MM.1S (cell line): ENCODE measurements around the gene ZNF138.

Experiments
- DNase-seq: peaks from one replicate; pipeline ENCODE4 v3.0.0-alpha.2; 2015
- H2AFZ ChIP-seq: fragments of 300-600 bp; sonication (generic); 2 replicates; pipeline ENCODE4 v1.6.0; 2016; ENCODE audit warnings: antibody characterized with exemption, low read length
- H3F3A ChIP-seq: fragments of 300-600 bp; sonication (generic); 2 replicates; pipeline ENCODE4 v1.6.1; 2016; ENCODE audit warnings: mild to moderate bottlenecking, antibody characterized with exemption, low read length, moderate library complexity, mixed read lengths; ENCODE audit not compliant: insufficient read depth
- H3K27ac ChIP-seq: fragments of 300-600 bp; sonication (generic); 2 replicates; pipeline ENCODE4 v1.5.1; 2016; ENCODE audit warnings: mild to moderate bottlenecking, low read length
- H3K27me3 ChIP-seq: fragments of 300-600 bp; sonication (generic); replicated peaks from 2 replicates; pipeline ENCODE4 v1.6.0; 2016; ENCODE audit warnings: low read length; ENCODE audit not compliant: insufficient read depth
- H3K36me3 ChIP-seq: fragments of 300-600 bp; sonication (generic); replicated peaks from 2 replicates; pipeline ENCODE4 v1.6.1; 2016; ENCODE audit warnings: mild to moderate bottlenecking, low read length, mixed read lengths; ENCODE audit not compliant: insufficient read depth
- H3K4me1 ChIP-seq: fragments of 300-600 bp; sonication (generic); 2 replicates; pipeline ENCODE4 v1.6.1; 2016; ENCODE audit warnings: low read length, mixed read lengths
- H3K4me2 ChIP-seq: fragments of 300-600 bp; sonication (generic); 2 replicates; pipeline ENCODE4 v1.6.0; 2016; ENCODE audit warnings: low read depth, low read length
- H3K4me3 ChIP-seq: fragments of 300-600 bp; sonication (generic); 2 replicates; pipeline ENCODE4 v1.5.1; 2016; ENCODE audit warnings: low read length, mixed read lengths
- H3K79me2 ChIP-seq: fragments of 300-600 bp; sonication (generic); 2 replicates; pipeline ENCODE4 v1.6.1; 2016; ENCODE audit warnings: mixed run types, low read length, mixed read lengths
- H3K9ac ChIP-seq: fragments of 300-600 bp; sonication (generic); 2 replicates; pipeline ENCODE4 v1.6.1; 2016; ENCODE audit warnings: low read length, mixed read lengths
- H3K9me2 ChIP-seq: fragments of 300-600 bp; sonication (generic); replicated peaks from 2 replicates; pipeline ENCODE4 v1.6.1; 2016; ENCODE audit warnings: mild to moderate bottlenecking, low read length, mixed read lengths; ENCODE audit not compliant: insufficient read depth
- H3K9me3 ChIP-seq: fragments of 300-600 bp; sonication (generic); replicated peaks from 2 replicates; pipeline ENCODE4 v1.6.1; 2016; ENCODE audit warnings: mild to moderate bottlenecking, low read length, mixed read lengths; ENCODE audit not compliant: insufficient read depth
- H4K20me1 ChIP-seq: fragments of 300-600 bp; sonication (generic); 2 replicates; pipeline ENCODE4 v1.6.1; 2016; ENCODE audit warnings: mild to moderate bottlenecking, low read length, moderate library complexity, mixed read lengths; ENCODE audit not compliant: insufficient read depth
- EZH2 ChIP-seq: fragments of 300-600 bp; sonication (generic); optimal IDR thresholded peaks from 2 replicates; pipeline ENCODE3; 2017; ENCODE audit warnings: low read depth, mild to moderate bottlenecking, antibody characterized with exemption, low read length, mixed read lengths
- EZH2phosphoT487 ChIP-seq: fragments of 300-600 bp; sonication (generic); IDR thresholded peaks from 2 replicates; pipeline ENCODE4 v1.6.1; 2018; ENCODE audit warnings: antibody characterized with exemption, low read length
- TF ChIP-seq, protein P1 (sequence below): fragments of 300-600 bp; sonication (generic); IDR thresholded peaks from 2 replicates; pipeline ENCODE4 v1.5.1; 2016; ENCODE audit warnings: antibody characterized with exemption, low read length, mixed read lengths

The ZNF138 gene

DNA sequence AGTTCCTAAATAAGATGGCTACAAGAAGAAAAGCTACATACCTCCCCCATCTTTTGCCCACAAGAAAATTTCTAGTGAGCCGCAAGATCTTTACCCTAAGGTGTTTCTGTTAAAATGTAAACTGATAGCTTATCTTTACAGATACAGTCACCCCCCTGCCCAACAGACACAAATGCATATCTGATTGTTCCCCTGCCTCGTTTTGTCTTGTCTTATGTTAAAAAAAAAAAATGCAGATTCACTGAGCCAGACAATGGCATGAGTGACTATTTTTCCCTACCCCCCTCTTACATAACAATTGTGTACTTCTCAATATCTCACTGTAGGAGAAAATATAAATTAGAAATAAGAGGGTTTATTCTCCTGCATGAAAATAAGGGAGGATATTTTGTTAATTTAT is 8.5 kb downstream of the ZNF138 start:
- no peaks in the 10 kb centered on the region for H3K4me1 ChIP-seq
- no peak overlapping the region for H2AFZ ChIP-seq
- H3K27me3 ChIP-seq: no peaks in the 10 kb centered on the region
- no peak overlapping the region for H3K4me3 ChIP-seq
- TF ChIP-seq, protein P1, sequence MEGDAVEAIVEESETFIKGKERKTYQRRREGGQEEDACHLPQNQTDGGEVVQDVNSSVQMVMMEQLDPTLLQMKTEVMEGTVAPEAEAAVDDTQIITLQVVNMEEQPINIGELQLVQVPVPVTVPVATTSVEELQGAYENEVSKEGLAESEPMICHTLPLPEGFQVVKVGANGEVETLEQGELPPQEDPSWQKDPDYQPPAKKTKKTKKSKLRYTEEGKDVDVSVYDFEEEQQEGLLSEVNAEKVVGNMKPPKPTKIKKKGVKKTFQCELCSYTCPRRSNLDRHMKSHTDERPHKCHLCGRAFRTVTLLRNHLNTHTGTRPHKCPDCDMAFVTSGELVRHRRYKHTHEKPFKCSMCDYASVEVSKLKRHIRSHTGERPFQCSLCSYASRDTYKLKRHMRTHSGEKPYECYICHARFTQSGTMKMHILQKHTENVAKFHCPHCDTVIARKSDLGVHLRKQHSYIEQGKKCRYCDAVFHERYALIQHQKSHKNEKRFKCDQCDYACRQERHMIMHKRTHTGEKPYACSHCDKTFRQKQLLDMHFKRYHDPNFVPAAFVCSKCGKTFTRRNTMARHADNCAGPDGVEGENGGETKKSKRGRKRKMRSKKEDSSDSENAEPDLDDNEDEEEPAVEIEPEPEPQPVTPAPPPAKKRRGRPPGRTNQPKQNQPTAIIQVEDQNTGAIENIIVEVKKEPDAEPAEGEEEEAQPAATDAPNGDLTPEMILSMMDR: no peak
- TF ChIP-seq EZH2phosphoT487: no peak
- no peak for TF ChIP-seq EZH2
- peaks cover 3% of the 10 kb centered on the region; the same call in 1 of the 2 replicates for H3K36me3 ChIP-seq
- no peak overlapping the region for H3K4me2 ChIP-seq
- H3K9me2 ChIP-seq: no peaks in the 10 kb centered on the region
- no peak overlapping the region for H3K27ac ChIP-seq
- peaks cover 30% of the 10 kb centered on the region for H3K79me2 ChIP-seq
- no peaks in the 10 kb centered on the region for H3K9me3 ChIP-seq
- H3K9ac ChIP-seq: no peak overlapping the region
- no peak for DNase-seq
- no peaks in the 10 kb centered on the region for H3F3A ChIP-seq
- H4K20me1 ChIP-seq: no peaks in the 10 kb centered on the region

DNA sequence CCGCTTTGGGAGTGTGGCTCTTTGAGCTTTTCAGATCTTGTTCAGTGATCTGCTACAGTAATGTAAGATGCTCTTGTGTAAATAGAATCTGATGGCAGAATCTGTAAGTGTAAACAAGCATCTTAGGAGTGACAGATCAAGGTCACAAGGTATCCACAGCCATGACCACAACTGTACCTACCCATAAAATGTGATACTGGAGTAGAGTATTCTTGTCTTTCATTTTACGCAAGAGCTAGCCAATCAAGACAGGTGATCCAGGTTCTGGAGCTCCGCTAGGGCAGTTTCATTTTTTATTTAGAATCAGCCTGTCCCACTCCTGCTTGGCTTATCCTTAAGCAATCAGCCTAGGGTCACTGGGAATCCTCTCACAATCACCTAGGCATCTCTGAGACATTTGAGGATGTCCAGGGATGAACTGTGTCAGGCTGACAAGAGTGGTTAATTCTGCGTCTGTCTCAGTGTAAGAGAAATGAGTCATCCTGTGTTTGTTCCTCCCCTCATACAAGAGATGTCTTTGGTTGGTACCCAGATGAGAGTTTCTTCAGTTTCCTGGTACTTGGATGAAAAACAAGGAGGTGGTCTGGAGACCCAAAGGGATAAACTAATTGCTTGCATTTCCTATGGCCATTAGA is 13.6 kb downstream of the ZNF138 start:
- H3K9ac ChIP-seq: no peak overlapping the region
- H3K4me2 ChIP-seq: no peak overlapping the region
- no peak overlapping the region for H3K4me3 ChIP-seq
- no peaks in the 10 kb centered on the region for H3K79me2 ChIP-seq
- H3K9me2 ChIP-seq: no peaks in the 10 kb centered on the region
- no peaks in the 10 kb centered on the region for H3F3A ChIP-seq
- no peak overlapping the region for H3K27ac ChIP-seq
- no peaks in the 10 kb centered on the region for H3K9me3 ChIP-seq
- no peaks in the 10 kb centered on the region for H3K4me1 ChIP-seq
- no peaks in the 10 kb centered on the region for H3K27me3 ChIP-seq
- no peak for TF ChIP-seq EZH2
- TF ChIP-seq, protein P1: no peak
- TF ChIP-seq EZH2phosphoT487: no peak
- no peaks in the 10 kb centered on the region; the same call in 1 of the 2 replicates for H4K20me1 ChIP-seq
- no peak for DNase-seq
- no peak overlapping the region for H2AFZ ChIP-seq
- no peaks in the 10 kb centered on the region; the same call in 1 of the 2 replicates for H3K36me3 ChIP-seq

DNA sequence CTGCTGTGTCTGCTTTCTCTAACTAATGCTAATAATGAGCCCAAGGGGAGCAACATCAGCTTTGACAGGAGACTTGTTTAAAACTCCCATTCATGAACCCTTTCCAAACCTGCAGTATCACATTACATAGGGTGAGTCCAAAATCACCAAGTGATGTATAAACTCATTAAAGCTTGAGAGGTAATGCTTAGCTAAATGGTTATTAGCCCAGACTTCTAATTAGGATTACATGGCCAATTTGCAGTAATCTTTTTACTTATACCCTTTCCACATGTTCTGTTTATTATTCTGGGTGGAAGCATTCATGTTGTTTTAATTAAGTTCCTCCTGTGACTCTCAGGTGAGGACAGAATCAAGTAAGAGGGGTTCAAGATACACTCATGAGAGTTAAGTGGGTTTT is 17.5 kb downstream of the ZNF138 start:
- no peaks in the 10 kb centered on the region for H3K9me3 ChIP-seq
- H3K9ac ChIP-seq: no peak overlapping the region
- H3K36me3 ChIP-seq: no peaks in the 10 kb centered on the region
- no peaks in the 10 kb centered on the region for H3F3A ChIP-seq
- no peak for DNase-seq
- H3K27me3 ChIP-seq: no peaks in the 10 kb centered on the region
- TF ChIP-seq, protein P1: no peak
- no peak for TF ChIP-seq EZH2
- no peak for TF ChIP-seq EZH2phosphoT487
- H3K79me2 ChIP-seq: no peaks in the 10 kb centered on the region
- H3K4me1 ChIP-seq: no peaks in the 10 kb centered on the region
- no peak overlapping the region for H3K4me2 ChIP-seq
- no peaks in the 10 kb centered on the region for H3K9me2 ChIP-seq
- no peak overlapping the region for H2AFZ ChIP-seq
- H4K20me1 ChIP-seq: no peaks in the 10 kb centered on the region; the same call in 1 of the 2 replicates
- no peak overlapping the region for H3K4me3 ChIP-seq
- no peak overlapping the region for H3K27ac ChIP-seq
